SK-N-DZ (cell line): ENCODE measurements around the gene PTPMT1.

Experiments used
- DNase-seq: peaks from one replicate; pipeline ENCODE4 v3.0.0-alpha.2; 2015; ENCODE audit warnings: low spot score

The PTPMT1 gene

DNA sequence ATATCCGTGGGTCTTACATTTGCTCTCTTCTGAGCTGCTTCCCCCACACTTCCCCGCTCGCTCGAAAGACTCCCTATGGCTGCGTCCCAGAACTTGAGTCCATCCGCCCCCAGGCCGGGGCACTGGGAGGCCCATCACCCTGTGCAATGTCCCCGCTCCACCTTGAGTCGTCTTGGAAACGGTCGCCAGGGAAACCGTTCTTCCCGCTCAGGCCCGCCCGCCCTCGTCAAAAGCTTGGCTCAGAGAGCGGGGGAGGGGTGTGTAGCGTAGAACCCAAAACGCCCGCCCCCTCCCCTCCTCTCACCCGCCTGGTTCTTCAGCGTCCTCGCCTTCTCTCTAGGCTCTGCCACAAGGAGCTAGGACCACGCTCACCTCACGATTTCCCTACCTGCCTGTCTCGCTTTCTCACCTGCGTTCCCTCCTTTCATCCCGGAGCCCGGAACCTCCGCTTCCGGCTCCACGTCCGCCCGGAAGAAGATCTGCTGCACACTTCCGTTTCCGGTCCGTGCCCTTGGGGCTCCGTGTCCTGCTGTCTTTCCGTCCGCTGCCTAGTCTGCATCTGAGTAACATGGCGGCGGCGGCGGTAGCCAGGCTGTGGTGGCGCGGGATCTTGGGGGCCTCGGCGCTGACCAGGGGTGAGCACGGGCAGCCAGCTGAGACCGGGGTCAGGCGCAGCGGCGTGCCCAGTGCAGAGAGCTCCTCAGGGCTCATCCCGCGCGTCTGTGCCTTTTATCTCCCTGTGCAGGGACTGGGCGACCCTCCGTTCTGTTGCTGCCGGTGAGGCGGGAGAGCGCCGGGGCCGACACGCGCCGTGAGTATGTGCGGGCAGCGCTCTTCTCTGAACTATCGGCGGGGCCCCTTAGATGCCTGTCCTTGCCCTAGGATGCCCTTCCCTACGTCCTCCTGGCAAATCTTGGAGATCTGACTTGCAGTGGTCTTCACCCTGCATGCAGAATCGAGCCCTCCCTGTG, 13.4 kb downstream of the PTPMT1 start, which contains the start of the genes KBTBD4 and NDUFS3:
KBTBD4 (minus strand) TSS at position 447 of the 971 bp plus-strand sequence; CDS start at position 428, 19 bp downstream.
NDUFS3 (plus strand) TSS at position 551 of the 971 bp plus-strand sequence; CDS start at position 569, 18 bp downstream.
- peak; percentile 95 for DNase-seq

- no peak for DNase-seq
These were observed 18.4 kb downstream of the PTPMT1 start for GRCh38 chr11:47583844-47584243.

DNA sequence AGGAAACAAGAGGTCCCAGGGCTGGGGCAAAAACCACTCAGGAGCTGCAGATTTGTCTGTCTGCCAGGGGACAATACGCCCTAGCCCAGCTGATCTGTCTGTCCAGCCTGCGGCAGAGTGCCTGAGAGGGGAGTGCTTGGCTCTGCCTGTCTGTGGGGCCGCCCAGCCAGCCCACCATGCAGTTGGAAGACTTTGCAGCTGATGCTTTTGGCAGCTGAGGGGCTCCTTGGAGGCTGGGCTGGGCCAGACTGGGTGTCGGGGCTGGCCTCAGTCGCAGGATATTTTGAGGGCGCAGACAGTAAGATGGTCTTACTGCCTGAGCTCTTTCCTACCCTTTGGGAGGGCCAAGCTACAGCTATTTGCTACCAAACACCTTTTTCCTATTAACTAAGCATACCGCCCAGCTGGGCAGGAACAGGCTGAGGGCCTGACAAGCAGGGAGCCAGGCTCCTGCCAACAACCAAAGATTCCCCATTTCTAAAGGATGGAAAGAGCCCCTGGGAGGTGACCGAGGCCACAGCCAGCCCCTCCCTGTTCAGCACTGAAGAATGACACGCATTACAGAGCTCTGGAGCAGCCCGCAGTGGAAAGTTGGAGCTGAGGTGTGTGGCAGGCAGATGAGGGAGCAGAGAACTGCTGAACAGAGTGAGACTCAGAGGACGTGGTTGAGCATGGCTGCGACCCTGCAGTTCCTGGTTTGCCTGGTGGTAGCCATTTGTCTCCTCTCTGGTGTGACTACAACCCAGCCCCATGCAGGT, 20.9 kb downstream of the PTPMT1 start, which contains the start of gene FAM180B:
FAM180B (plus strand) TSS at position 581 of the 758 bp plus-strand sequence; CDS start at position 672, 91 bp downstream.
- no peak for DNase-seq

DNA sequence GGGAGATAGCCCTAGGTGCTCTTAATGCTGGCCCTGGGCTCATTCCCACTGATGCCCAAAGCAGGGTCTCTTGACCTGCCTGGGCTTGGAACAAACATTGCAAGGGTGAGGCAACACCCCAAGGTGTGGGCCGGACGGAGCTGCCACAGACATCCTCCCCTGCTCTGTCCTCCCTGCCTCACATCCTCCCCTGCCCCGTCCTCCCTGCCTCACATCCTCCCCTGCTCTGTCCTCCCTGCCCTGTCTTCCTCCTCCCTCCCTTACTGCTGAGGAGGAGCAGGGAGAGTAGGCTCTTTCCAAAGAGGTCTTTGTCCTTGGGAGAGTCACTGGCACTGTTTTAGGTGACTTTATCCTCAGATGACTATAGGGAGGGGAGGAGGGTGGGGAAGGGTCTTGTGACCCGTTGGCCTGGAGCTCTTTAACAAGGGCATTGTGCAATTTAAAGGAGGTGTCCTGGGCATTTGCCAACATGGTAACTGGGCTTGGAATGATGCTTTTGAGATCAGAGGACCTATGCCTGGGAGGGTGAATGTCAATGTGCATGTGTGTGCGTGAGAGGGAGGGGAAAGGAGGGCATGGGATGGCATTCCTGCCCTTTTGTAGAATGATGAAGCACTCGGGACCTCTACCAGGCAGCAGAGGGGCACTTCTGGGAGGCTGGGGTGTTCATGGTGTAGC, 21.8 kb downstream of the PTPMT1 start:
- no peak for DNase-seq

GRCh38 chr11:47587723-47588326, 22.4 kb downstream of the PTPMT1 start:
- DNase-seq, result peak; percentile 43

- no peak for DNase-seq
These were observed 23.7 kb downstream of the PTPMT1 start for GRCh38 chr11:47589118-47589517.

- DNase-seq, result no peak
These were observed 24.2 kb downstream of the PTPMT1 start for GRCh38 chr11:47589584-47589976.

DNA sequence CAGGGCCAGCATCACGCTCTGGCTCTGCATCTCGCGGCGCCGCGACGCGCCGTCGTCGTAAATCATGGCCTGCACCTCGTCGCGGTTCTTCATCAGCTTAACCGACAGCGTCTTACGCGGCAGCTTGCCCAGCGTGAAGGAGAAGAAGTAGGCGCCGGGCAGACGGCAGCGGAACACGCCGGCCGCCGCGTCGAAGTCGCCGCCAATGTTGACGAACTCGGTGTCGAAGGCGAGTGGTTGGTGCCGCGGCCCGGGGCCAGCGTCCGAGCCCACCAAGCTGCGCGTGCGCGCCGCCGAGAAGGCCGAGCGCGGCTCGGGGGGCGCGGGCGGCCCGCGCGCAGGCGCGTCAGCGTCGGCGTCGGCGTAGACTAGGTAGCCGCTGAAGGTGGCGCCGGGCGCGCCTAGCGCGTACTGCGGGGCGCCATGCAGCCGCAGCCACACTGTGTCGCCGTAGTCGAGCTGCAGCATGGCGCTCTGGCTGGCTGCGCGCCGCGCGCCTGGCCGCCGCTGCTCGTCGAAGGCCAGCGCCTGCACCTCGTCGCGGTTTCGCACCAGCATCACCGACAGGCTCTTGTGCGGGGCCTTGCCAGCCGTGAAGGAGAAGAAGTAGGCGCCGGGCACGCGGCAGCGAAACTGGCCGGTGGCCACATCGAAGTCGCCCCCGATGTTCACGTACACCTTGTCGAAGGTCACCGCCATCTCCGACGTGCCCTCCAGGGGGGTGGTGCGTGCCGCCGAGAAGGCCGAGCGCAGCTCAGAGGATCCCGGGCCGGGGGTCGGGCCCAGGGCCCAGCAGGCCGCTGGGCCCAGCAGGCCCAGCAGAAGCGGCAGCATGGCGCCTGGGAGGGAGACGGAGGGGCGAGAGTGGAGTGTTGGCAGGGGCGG, 24.8 kb downstream of the PTPMT1 start:
- no peak for DNase-seq

- no peak for DNase-seq
These were observed 26.4 kb downstream of the PTPMT1 start for GRCh38 chr11:47591764-47592163.

DNA sequence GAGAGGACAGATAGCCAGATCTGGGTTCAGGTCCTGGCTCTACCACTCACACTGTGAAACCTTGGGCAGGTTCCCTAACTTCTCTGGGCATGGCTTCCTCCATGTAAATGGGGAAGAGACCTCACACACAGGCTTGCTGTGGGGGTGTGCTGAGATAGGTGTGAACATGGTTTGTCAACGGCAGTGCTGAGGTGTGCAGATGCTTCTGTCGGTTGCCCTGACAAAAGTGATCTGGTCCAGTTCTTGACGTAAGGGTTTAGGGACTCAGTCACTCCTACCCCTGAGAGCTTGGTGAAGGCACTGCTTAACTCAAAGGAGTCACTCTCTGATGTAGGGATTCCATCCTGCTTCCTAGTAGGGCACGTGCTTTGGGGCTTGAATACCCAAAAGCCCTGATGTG, 26.9 kb downstream of the PTPMT1 start:
- no peak for DNase-seq

DNA sequence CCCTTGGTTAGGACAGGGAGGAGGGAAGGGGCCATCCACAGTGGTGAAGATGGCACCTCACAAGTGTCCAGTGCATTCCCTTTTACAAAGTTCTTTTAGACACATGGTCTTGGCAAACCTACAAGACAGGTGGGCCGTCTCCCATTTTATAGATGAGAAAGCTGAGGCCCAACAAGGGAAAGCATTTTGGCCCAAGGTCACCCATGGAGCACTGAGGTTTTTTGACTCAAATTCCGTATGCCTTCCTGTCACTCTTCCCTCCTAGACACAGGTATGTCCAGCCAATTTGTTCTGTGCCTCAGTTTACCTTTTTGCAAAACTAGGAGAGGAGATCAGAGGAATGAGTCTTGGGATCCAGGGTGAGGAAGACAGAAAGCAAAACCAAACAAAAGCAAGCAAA, 27.6 kb downstream of the PTPMT1 start:
- DNase-seq, result no peak

GRCh38 chr11:47593492-47593933, 28.1 kb downstream of the PTPMT1 start:
- no peak for DNase-seq

- peak; percentile 58 for DNase-seq
These were observed 28.8 kb downstream of the PTPMT1 start, which contains the start of gene C1QTNF4 for GRCh38 chr11:47593934-47594855. Gene C1QTNF4 (minus strand): TSS chr11:47594411. CDS start chr11:47590810, 3,601 bp downstream.

DNA sequence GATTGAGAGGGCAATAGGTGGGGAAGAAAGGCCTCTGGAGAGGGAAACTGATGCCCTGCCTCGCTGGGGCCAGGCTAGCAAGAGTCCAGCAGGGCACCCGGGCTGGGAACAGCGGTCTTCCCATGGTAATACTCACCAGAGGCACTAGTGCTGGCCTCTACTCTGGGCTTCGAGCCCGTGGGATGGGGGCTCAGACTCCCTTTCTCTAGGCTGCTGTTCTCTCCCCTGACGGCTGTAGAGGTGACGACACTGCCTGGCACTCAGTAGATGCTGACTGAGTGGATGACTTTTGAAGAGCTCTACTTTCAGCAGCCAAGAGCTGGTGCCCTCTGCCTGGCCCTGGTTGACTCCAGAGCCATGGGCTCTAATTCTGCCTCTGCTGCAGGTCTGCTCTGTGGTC, 29.6 kb downstream of the PTPMT1 start:
- no peak for DNase-seq

- no peak for DNase-seq
These were observed 30.6 kb downstream of the PTPMT1 start for GRCh38 chr11:47595967-47596366.

GRCh38 chr11:47599902-47600301, 34.5 kb downstream of the PTPMT1 start:
- DNase-seq, result peak; percentile 91

GRCh38 chr11:47603295-47603694, 37.9 kb downstream of the PTPMT1 start:
- DNase-seq, result no peak

- DNase-seq, result no peak
These were observed 40.5 kb downstream of the PTPMT1 start for GRCh38 chr11:47605921-47606320.

DNA sequence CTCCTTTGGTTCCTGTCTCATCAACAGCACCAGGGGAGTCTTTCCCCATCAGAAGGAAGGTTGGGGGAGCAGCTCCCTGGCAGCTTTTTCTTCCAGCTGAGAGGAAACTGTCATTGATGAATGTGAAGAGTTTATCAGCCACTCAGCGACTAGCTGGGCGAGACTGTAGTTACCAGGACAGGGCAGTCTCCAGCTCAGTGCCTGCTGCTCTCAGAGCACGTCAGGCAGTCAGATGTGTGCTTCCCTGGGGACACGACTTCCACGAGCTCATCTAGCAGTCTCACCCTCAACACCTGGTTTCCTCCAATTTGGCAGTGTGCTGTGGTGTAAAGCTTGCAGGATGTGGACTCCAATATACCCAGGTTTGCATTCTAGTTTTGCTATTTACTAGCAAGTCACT, 41.3 kb downstream of the PTPMT1 start:
- DNase-seq, result peak; percentile 62
